Measurements from ENCODE around the gene SKAP1. TPM values are rescaled to one million over a fixed set of nuclear protein-coding genes. Genes with fewer than 3 reads are reported as not detected.
"Not testable (repeated sequence)": the region's sequence is repeated elsewhere in the genome, so short reads cannot be mapped to it uniquely, and the experiment has no call there.

Gene SKAP1
- total RNA-seq, 1 donor from 2014 or later, result not detected

DNA sequence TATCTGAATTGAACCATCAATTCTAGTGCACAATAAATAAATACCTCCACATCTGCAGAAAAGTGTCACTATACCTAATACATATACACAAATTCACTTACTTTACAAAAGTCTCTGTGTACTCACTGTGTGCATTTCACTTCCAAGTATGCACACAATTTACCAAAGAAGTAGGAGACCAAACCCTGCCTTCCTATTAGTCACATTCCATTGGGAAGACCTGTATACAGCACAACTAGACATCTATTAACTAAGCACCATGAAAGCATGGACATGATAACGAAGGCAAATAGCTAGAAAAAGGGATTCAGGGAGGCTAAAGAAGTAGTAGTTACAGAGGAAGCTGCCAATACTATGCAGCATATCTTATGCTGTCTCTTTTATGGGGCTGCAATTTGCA lies 183.0 kb downstream of the SKAP1 start:
- Mint-ChIP-seq H3K9me3 (no peaks in the 10 kb centered on the region), H3K27ac (no peak overlapping the region), H3K4me3 (no peak overlapping the region), H3K4me1 (no peaks in the 10 kb centered on the region), H3K36me3 (no peaks in the 10 kb centered on the region), H3K27me3 (ENCODE audit: insufficient read depth, low read depth) (no peaks in the 10 kb centered on the region)
- Histone ChIP-seq H2AFZ (replicated peaks) (no peak overlapping the region), H4K20me1 (ENCODE audit: low read depth) (no peaks in the 10 kb centered on the region), H3K36me3 (no peaks in the 10 kb centered on the region), H3K4me2 (no peak overlapping the region), H3K9me3 (ENCODE audit: low read depth) (no peaks in the 10 kb centered on the region), H3K4me1 (no peaks in the 10 kb centered on the region), H3K4me3 (no peak overlapping the region), H3K9ac (no peak overlapping the region), H3F3A (ENCODE audit: low read depth) (no peaks in the 10 kb centered on the region), H3K79me2 (ENCODE audit: low read depth) (no peaks in the 10 kb centered on the region), H3K27ac (no peak overlapping the region), H3K27me3 (peaks cover 4% of the 10 kb centered on the region)
- TF ChIP-seq EZH2 (IDR thresholded peaks at IDR 0.05) (no peak), EZH2phosphoT487 (IDR thresholded peaks at IDR 0.05) (no peak)
- TF ChIP-seq, protein P1, sequence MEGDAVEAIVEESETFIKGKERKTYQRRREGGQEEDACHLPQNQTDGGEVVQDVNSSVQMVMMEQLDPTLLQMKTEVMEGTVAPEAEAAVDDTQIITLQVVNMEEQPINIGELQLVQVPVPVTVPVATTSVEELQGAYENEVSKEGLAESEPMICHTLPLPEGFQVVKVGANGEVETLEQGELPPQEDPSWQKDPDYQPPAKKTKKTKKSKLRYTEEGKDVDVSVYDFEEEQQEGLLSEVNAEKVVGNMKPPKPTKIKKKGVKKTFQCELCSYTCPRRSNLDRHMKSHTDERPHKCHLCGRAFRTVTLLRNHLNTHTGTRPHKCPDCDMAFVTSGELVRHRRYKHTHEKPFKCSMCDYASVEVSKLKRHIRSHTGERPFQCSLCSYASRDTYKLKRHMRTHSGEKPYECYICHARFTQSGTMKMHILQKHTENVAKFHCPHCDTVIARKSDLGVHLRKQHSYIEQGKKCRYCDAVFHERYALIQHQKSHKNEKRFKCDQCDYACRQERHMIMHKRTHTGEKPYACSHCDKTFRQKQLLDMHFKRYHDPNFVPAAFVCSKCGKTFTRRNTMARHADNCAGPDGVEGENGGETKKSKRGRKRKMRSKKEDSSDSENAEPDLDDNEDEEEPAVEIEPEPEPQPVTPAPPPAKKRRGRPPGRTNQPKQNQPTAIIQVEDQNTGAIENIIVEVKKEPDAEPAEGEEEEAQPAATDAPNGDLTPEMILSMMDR (IDR thresholded peaks at IDR 0.05), result no peak
- no peak for DNase-seq (ENCODE audit: low spot score)

DNA sequence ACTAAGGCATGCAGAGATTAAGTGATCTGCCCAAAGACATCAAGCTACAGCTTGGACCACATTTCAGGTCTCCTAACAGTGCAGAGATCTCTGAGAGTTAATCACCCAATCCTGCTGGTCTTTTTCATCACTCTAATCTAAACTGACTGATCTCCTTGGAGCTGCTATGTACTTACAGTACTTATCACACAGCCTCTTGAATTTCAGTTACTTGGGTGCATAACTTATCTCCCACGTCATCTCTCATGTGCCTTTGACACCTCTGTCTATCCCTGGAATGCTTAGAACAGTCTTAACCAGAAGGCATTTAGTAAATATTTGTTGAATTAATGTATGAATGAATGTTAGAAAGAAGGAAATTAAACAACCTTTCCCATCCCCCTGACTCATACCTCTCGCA lies 183.4 kb downstream of the SKAP1 start:
- no peak overlapping the region for H3K9ac ChIP-seq
- H3K36me3 ChIP-seq, result no peaks in the 10 kb centered on the region
- no peaks in the 10 kb centered on the region for H3K4me1 Mint-ChIP-seq
- H3K4me3 Mint-ChIP-seq, result no peak overlapping the region
- no peak overlapping the region for H2AFZ ChIP-seq (replicated peaks)
- H3K4me1 ChIP-seq, result no peaks in the 10 kb centered on the region
- H3K79me2 ChIP-seq (ENCODE audit: low read depth), result no peaks in the 10 kb centered on the region
- H3K9me3 Mint-ChIP-seq, result no peaks in the 10 kb centered on the region
- H4K20me1 ChIP-seq (ENCODE audit: low read depth), result no peaks in the 10 kb centered on the region
- no peaks in the 10 kb centered on the region for H3K9me3 ChIP-seq (ENCODE audit: low read depth)
- no peak overlapping the region for H3K27ac ChIP-seq
- no peak overlapping the region for H3K27ac Mint-ChIP-seq
- H3K27me3 Mint-ChIP-seq (ENCODE audit: insufficient read depth, low read depth), result no peaks in the 10 kb centered on the region
- peaks cover 4% of the 10 kb centered on the region for H3K27me3 ChIP-seq
- H3K36me3 Mint-ChIP-seq, result no peaks in the 10 kb centered on the region
- no peaks in the 10 kb centered on the region for H3F3A ChIP-seq (ENCODE audit: low read depth)
- TF ChIP-seq EZH2 (IDR thresholded peaks at IDR 0.05) (no peak), EZH2phosphoT487 (IDR thresholded peaks at IDR 0.05) (no peak)
- TF ChIP-seq, protein P1 (IDR thresholded peaks at IDR 0.05), result no peak
- no peak overlapping the region for H3K4me2 ChIP-seq
- DNase-seq (ENCODE audit: low spot score), result no peak
- no peak overlapping the region for H3K4me3 ChIP-seq

DNA sequence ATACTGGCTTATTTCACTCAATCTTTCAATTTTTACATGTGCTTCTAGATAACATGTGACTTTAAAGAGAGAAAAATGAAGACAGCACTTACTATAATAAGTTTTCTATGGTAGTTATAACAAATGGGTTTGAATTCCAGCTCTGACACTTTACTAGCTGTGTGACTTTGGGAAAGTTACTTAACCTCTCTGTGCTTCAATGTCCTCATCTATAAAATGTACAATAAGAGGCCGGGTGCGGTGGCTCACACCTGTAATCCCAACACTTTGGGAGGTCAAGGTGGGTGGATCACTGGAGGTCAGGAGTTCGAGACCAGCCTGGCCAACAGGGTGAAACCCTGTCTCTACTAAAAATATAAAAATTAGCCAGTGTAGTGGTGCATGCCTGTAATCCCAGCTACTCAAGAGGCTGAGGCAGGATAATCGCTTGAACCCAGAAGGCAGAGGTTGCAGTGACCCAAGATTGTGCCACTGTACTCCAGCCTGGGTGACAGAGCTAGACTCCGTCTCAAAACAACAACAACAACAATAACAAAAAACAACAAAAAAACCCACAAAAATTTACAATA lies 184.5 kb downstream of the SKAP1 start:
- H3F3A ChIP-seq (ENCODE audit: low read depth); H2AFZ ChIP-seq (replicated peaks); DNase-seq (ENCODE audit: low spot score); H3K27ac Mint-ChIP-seq; H3K27ac ChIP-seq; H3K4me3 ChIP-seq; H3K4me1 Mint-ChIP-seq; H3K27me3 Mint-ChIP-seq (ENCODE audit: insufficient read depth, low read depth); H3K79me2 ChIP-seq (ENCODE audit: low read depth); H3K9me3 ChIP-seq (ENCODE audit: low read depth); H3K36me3 ChIP-seq; H3K9me3 Mint-ChIP-seq; H4K20me1 ChIP-seq (ENCODE audit: low read depth); H3K4me2 ChIP-seq; H3K9ac ChIP-seq; H3K4me1 ChIP-seq; H3K4me3 Mint-ChIP-seq; H3K36me3 Mint-ChIP-seq; H3K27me3 ChIP-seq: not testable (repeated sequence)

DNA sequence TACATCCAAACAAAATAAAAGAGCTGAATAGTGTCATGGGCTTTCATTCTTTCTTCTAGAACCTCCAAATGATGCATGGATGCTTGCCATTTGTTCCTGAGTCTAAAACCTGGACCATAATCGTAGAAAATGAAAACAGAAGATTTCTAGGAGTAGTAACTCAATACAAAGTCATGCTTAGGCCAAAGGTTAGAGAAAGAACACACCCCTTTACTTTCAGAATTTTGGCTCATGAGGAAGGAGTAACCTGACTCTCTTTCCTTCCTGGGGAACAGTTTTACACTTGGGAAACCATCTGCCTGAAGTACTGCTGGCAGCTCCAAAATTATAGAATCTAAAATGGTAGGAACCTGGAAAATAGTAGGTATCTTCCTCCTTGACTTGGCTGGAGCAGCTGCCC lies 185.2 kb downstream of the SKAP1 start:
- H3K27ac ChIP-seq, result no peak overlapping the region
- peak overlapping the region; percentile 55 for H2AFZ ChIP-seq (replicated peaks)
- TF ChIP-seq, protein P1 (IDR thresholded peaks at IDR 0.05), result no peak
- TF ChIP-seq EZH2 (IDR thresholded peaks at IDR 0.05) (no peak), EZH2phosphoT487 (IDR thresholded peaks at IDR 0.05) (no peak)
- H3K9me3 Mint-ChIP-seq, result no peaks in the 10 kb centered on the region
- no peaks in the 10 kb centered on the region for H3K79me2 ChIP-seq (ENCODE audit: low read depth)
- H3K4me1 ChIP-seq, result no peaks in the 10 kb centered on the region
- H3K9ac ChIP-seq, result no peak overlapping the region
- H3K9me3 ChIP-seq (ENCODE audit: low read depth), result no peaks in the 10 kb centered on the region
- H3K36me3 ChIP-seq, result no peaks in the 10 kb centered on the region
- peaks cover 7% of the 10 kb centered on the region for H3K4me1 Mint-ChIP-seq
- no peaks in the 10 kb centered on the region for H3K27me3 Mint-ChIP-seq (ENCODE audit: insufficient read depth, low read depth)
- H3K27ac Mint-ChIP-seq, result no peak overlapping the region
- no peaks in the 10 kb centered on the region for H3F3A ChIP-seq (ENCODE audit: low read depth)
- H3K4me3 ChIP-seq, result no peak overlapping the region
- no peaks in the 10 kb centered on the region for H4K20me1 ChIP-seq (ENCODE audit: low read depth)
- no peaks in the 10 kb centered on the region for H3K36me3 Mint-ChIP-seq
- peaks cover 4% of the 10 kb centered on the region for H3K27me3 ChIP-seq
- H3K4me2 ChIP-seq, result no peak overlapping the region
- DNase-seq (ENCODE audit: low spot score), result no peak
- H3K4me3 Mint-ChIP-seq, result no peak overlapping the region
